Measurements from ENCODE around the gene GALNTL6.
"Not testable (repeated sequence)": the region's sequence is repeated elsewhere in the genome, so short reads cannot be mapped to it uniquely, and the experiment has no call there.

Gene GALNTL6

GRCh38 chr4:172377486-172378140, 564.4 kb downstream of the GALNTL6 start:
- DNase-seq (ENCODE audit: low read depth in 2 of 3, low spot score in 2 of 3): no peak

- DNase-seq (ENCODE audit: low read depth in 2 of 3, low spot score in 2 of 3): no peak
Measured at GRCh38 chr4:172379834-172380233, 566.6 kb downstream of the GALNTL6 start.

GRCh38 chr4:172390331-172390730, 577.1 kb downstream of the GALNTL6 start:
- no peak for DNase-seq (ENCODE audit: low read depth in 2 of 3, low spot score in 2 of 3)

GRCh38 chr4:172392741-172393140, 579.5 kb downstream of the GALNTL6 start:
- DNase-seq (ENCODE audit: low read depth in 2 of 3, low spot score in 2 of 3): no peak

GRCh38 chr4:172393220-172393619, 580.0 kb downstream of the GALNTL6 start:
- DNase-seq (ENCODE audit: low read depth in 2 of 3, low spot score in 2 of 3): no peak

GRCh38 chr4:172404676-172405075, 591.5 kb downstream of the GALNTL6 start:
- DNase-seq (ENCODE audit: low read depth in 2 of 3, low spot score in 2 of 3): no peak

- no peak for DNase-seq (ENCODE audit: low read depth in 2 of 3, low spot score in 2 of 3)
Measured at GRCh38 chr4:172410363-172410762, 597.2 kb downstream of the GALNTL6 start.

- DNase-seq (ENCODE audit: low read depth in 2 of 3, low spot score in 2 of 3): no peak
Measured at GRCh38 chr4:172411149-172411548, 597.9 kb downstream of the GALNTL6 start.

- DNase-seq (ENCODE audit: low read depth in 2 of 3, low spot score in 2 of 3): no peak
Measured at GRCh38 chr4:172412851-172413580, 599.8 kb downstream of the GALNTL6 start.

GRCh38 chr4:172428979-172429378, 615.8 kb downstream of the GALNTL6 start:
- not testable (repeated sequence) for DNase-seq (ENCODE audit: low read depth in 2 of 3, low spot score in 2 of 3)

GRCh38 chr4:172480471-172480870, 667.3 kb downstream of the GALNTL6 start:
- no peak for DNase-seq (ENCODE audit: low read depth in 2 of 3, low spot score in 2 of 3)

- no peak for DNase-seq (ENCODE audit: low read depth in 2 of 3, low spot score in 2 of 3)
Measured at GRCh38 chr4:172481802-172482508, 668.8 kb downstream of the GALNTL6 start.

- DNase-seq (ENCODE audit: low read depth in 2 of 3, low spot score in 2 of 3): no peak
Measured at GRCh38 chr4:172485007-172485406, 671.8 kb downstream of the GALNTL6 start.

- DNase-seq (ENCODE audit: low read depth in 2 of 3, low spot score in 2 of 3): no peak
Measured at GRCh38 chr4:172486531-172486930, 673.3 kb downstream of the GALNTL6 start.

GRCh38 chr4:172489861-172490260, 676.7 kb downstream of the GALNTL6 start:
- no peak for DNase-seq (ENCODE audit: low read depth in 2 of 3, low spot score in 2 of 3)

GRCh38 chr4:172495769-172496168, 682.6 kb downstream of the GALNTL6 start:
- no peak for DNase-seq (ENCODE audit: low read depth in 2 of 3, low spot score in 2 of 3)

GRCh38 chr4:172497321-172497720, 684.1 kb downstream of the GALNTL6 start:
- no peak for DNase-seq (ENCODE audit: low read depth in 2 of 3, low spot score in 2 of 3)

GRCh38 chr4:172514011-172514410, 700.8 kb downstream of the GALNTL6 start:
- no peak for DNase-seq (ENCODE audit: low read depth in 2 of 3, low spot score in 2 of 3)

- DNase-seq (ENCODE audit: low read depth in 2 of 3, low spot score in 2 of 3): no peak
Measured at GRCh38 chr4:172514801-172515200, 701.6 kb downstream of the GALNTL6 start.

- no peak for DNase-seq (ENCODE audit: low read depth in 2 of 3, low spot score in 2 of 3)
Measured at GRCh38 chr4:172515266-172515879, 702.2 kb downstream of the GALNTL6 start.

GRCh38 chr4:172517391-172517790, 704.2 kb downstream of the GALNTL6 start:
- no peak for DNase-seq (ENCODE audit: low read depth in 2 of 3, low spot score in 2 of 3)

- DNase-seq (ENCODE audit: low read depth in 2 of 3, low spot score in 2 of 3): no peak
Measured at GRCh38 chr4:172521248-172521647, 708.0 kb downstream of the GALNTL6 start.
